HL-60 (cell line): ENCODE data around the gene DCAF8L2.

Source experiments
- POLR2AphosphoS5 ChIP-seq: IDR thresholded peaks from 2 replicates; pipeline ENCODE4 v1.6.1; 2012; ENCODE audit warnings: low read depth
- REST ChIP-seq: IDR thresholded peaks from 2 replicates; pipeline ENCODE4 v1.6.1; 2012; ENCODE audit warnings: low read depth; ENCODE audit not compliant: insufficient replicate concordance
- SPI1 ChIP-seq: IDR thresholded peaks from 2 replicates; pipeline ENCODE4 v1.6.1; 2012; ENCODE audit warnings: low read depth, mild to moderate bottlenecking, borderline replicate concordance
- TF ChIP-seq, protein P1 (sequence below): IDR thresholded peaks from one replicate; pipeline ENCODE4 v1.5.1; 2011; ENCODE audit warnings: low read length, control low read depth, inconsistent platforms; ENCODE audit not compliant: insufficient read depth

DNA sequence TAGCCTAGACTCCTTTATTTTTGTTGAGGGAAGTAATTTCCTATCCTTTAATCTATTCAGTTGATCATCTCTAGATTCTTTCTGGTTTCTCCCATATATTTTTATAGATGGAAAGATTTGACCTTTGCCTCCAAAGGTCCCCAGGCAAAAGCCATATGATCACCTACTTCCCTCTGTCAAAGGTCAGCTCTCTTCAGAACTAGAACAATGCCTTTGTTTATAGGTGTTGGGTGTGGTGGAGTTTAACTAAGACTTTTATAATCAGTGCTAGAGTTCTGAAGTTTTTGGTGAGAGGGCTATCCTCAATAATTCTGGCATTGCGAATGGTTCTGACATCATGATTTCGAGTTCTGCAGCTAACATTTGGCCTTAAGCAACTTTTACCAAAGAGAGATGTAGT lies 19.0 kb upstream of the DCAF8L2 start:
- TF ChIP-seq REST (no peak), POLR2AphosphoS5 (no peak), SPI1 (no peak)
- TF ChIP-seq, protein P1, sequence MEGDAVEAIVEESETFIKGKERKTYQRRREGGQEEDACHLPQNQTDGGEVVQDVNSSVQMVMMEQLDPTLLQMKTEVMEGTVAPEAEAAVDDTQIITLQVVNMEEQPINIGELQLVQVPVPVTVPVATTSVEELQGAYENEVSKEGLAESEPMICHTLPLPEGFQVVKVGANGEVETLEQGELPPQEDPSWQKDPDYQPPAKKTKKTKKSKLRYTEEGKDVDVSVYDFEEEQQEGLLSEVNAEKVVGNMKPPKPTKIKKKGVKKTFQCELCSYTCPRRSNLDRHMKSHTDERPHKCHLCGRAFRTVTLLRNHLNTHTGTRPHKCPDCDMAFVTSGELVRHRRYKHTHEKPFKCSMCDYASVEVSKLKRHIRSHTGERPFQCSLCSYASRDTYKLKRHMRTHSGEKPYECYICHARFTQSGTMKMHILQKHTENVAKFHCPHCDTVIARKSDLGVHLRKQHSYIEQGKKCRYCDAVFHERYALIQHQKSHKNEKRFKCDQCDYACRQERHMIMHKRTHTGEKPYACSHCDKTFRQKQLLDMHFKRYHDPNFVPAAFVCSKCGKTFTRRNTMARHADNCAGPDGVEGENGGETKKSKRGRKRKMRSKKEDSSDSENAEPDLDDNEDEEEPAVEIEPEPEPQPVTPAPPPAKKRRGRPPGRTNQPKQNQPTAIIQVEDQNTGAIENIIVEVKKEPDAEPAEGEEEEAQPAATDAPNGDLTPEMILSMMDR, result no peak
